WTC11 (cell line): Measurements from ENCODE around the gene RAB39A. TPM values are rescaled to one million over a fixed set of nuclear protein-coding genes. Genes with fewer than 3 reads are reported as not detected.
A peak's percentile ranks its signal among the peaks of the same experiment; 100 is the strongest.

ENCODE experiments used
- ATAC-seq: fragments of 200-7000 bp; cut with Tn5 transposase; 2 replicates; pipeline ENCODE4 v1.10.0; 2021; ENCODE audit warnings: mild to moderate bottlenecking, moderate library complexity
- CTCF ChIA-PET: fragments of 300-600 bp; sonication (Branson Sonifier 250); formaldehyde crosslinking; loops from one replicate; lab custom pipeline; 2021; ENCODE audit warnings: antibody characterized with exemption; lab: Charles Lee
- POLR2A ChIA-PET: fragments of 350-600 bp; sonication (Branson Sonifier 250); formaldehyde crosslinking; loops from one replicate; lab custom pipeline; 2021; ENCODE audit warnings: antibody characterized with exemption; lab: Charles Lee
- DNase-seq: peaks from one replicate; pipeline ENCODE4 v3.0.0; 2021; ENCODE audit warnings: low spot score
- H3K27ac Mint-ChIP-seq: 2 replicates; pipeline ENCODE4 v1.8.0; 2021; ENCODE audit warnings: mixed read lengths
- H3K27me3 Mint-ChIP-seq: 2 replicates; pipeline ENCODE4 v1.8.0; 2021; ENCODE audit warnings: low read depth, mild to moderate bottlenecking, moderate library complexity, mixed read lengths
- H3K36me3 Mint-ChIP-seq: 2 replicates; pipeline ENCODE4 v1.8.0; 2021; ENCODE audit warnings: mixed read lengths
- H3K4me1 Mint-ChIP-seq: 2 replicates; pipeline ENCODE4 v1.8.0; 2022; ENCODE audit warnings: mixed read lengths
- H3K4me3 Mint-ChIP-seq: 2 replicates; pipeline ENCODE4 v1.8.0; 2021; ENCODE audit warnings: mild to moderate bottlenecking, moderate library complexity, mixed read lengths
- H3K9me3 Mint-ChIP-seq: 2 replicates; pipeline ENCODE4 v1.8.0; 2021; ENCODE audit warnings: mixed read lengths
- ARID4B ChIP-seq: sonication (generic); formaldehyde crosslinking; IDR thresholded peaks from 2 replicates; pipeline ENCODE4 v1.8.0; 2023; ENCODE audit warnings: missing genetic modification reagents, mild to moderate bottlenecking, borderline replicate concordance
- ESRRA ChIP-seq: sonication (generic); formaldehyde crosslinking; IDR thresholded peaks from 2 replicates; pipeline ENCODE4 v1.8.1; 2022; ENCODE audit warnings: mild to moderate bottlenecking, missing genetic modification reagents, borderline replicate concordance
- JAZF1 ChIP-seq: fragments of 250-450 bp; sonication (Bioruptor Pico); IDR thresholded peaks from 2 replicates; pipeline ENCODE4 v1.9.0; 2021; ENCODE audit warnings: moderate library complexity, mild to moderate bottlenecking, inconsistent platforms
- NR3C1 ChIP-seq: sonication (generic); formaldehyde crosslinking; conservative IDR thresholded peaks from 2 replicates; pipeline ENCODE4 v1.8.1; 2023; ENCODE audit warnings: low read depth, mild to moderate bottlenecking, missing genetic modification reagents
- PRDM15 ChIP-seq: sonication (generic); formaldehyde crosslinking; IDR thresholded peaks from 2 replicates; pipeline ENCODE4 v1.8.0; 2022; ENCODE audit warnings: missing genetic modification reagents
- RELA ChIP-seq: sonication (generic); formaldehyde crosslinking; IDR thresholded peaks from 2 replicates; pipeline ENCODE4 v1.8.1; 2022; ENCODE audit warnings: missing genetic modification reagents, mild to moderate bottlenecking, borderline replicate concordance
- RORB ChIP-seq: fragments of 250-450 bp; sonication (Bioruptor Pico); IDR thresholded peaks from 2 replicates; pipeline ENCODE4 v1.9.0; 2021; ENCODE audit warnings: mild to moderate bottlenecking
- TP53 ChIP-seq: sonication (generic); formaldehyde crosslinking; IDR thresholded peaks from 2 replicates; pipeline ENCODE4 v1.8.1; 2023; ENCODE audit warnings: mild to moderate bottlenecking, missing genetic modification reagents
- USF1 ChIP-seq: sonication (generic); formaldehyde crosslinking; IDR thresholded peaks from 2 replicates; pipeline ENCODE4 v1.8.0; 2022; ENCODE audit warnings: mild to moderate bottlenecking, missing genetic modification reagents
- ZMAT4 ChIP-seq: fragments of 250-450 bp; sonication (Bioruptor Pico); IDR thresholded peaks from 2 replicates; pipeline ENCODE4 v1.9.0; 2021; ENCODE audit warnings: mild to moderate bottlenecking
- ZNF317 ChIP-seq: sonication (generic); formaldehyde crosslinking; IDR thresholded peaks from 2 replicates; pipeline ENCODE4 v1.8.1; 2023; ENCODE audit warnings: low read depth, mild to moderate bottlenecking, moderate library complexity, missing genetic modification reagents, borderline replicate concordance
- total RNA-seq: library from RNA; stranded (reverse); gene quantifications from 3 replicates; pipeline ENCODE4 v1.2.3, GENCODE V29; 2021
- TF ChIP-seq, protein P1 (sequence below): sonication (generic); formaldehyde crosslinking; IDR thresholded peaks from 2 replicates; pipeline ENCODE4 v1.8.0; 2023; ENCODE audit warnings: mild to moderate bottlenecking, missing genetic modification reagents
- TF ChIP-seq, protein P2 (sequence below): sonication (generic); formaldehyde crosslinking; IDR thresholded peaks from 2 replicates; pipeline ENCODE4 v1.8.1; 2023; ENCODE audit warnings: mild to moderate bottlenecking, missing genetic modification reagents
- TF ChIP-seq, protein P3 (sequence below): fragments of 250-450 bp; sonication (Bioruptor Pico); IDR thresholded peaks from 2 replicates; pipeline ENCODE4 v1.8.0; 2021; ENCODE audit warnings: mild to moderate bottlenecking

Gene RAB39A
- total RNA-seq, 1 experiment from 2014 or later = 12.1 TPM

DNA sequence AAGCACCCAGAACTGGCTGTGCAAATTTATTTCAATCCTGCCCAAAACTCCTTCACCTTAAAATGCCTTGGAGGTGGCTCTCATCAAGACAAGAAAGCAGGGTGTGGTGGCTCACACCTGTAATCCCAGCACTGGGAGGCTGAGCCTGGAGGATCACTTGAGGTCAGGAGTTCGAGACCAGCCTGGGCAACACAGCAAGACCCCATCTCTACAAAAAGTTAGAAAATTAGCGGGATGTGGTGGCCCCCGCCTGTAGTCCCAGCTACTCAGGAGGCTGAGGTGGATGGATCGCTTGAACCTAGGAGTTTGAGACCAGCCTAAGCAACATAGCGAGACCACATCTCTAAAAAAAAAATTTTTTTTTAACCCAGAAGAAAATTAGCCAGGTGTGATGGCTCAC is 689 bp upstream of the RAB39A start (continued):
- no peak for TF ChIP-seq ARID4B (CRISPR knock-in tag)
- no peak for TF ChIP-seq ESRRA (CRISPR knock-in tag)
- no peak for TF ChIP-seq JAZF1
- TF ChIP-seq, protein P1, sequence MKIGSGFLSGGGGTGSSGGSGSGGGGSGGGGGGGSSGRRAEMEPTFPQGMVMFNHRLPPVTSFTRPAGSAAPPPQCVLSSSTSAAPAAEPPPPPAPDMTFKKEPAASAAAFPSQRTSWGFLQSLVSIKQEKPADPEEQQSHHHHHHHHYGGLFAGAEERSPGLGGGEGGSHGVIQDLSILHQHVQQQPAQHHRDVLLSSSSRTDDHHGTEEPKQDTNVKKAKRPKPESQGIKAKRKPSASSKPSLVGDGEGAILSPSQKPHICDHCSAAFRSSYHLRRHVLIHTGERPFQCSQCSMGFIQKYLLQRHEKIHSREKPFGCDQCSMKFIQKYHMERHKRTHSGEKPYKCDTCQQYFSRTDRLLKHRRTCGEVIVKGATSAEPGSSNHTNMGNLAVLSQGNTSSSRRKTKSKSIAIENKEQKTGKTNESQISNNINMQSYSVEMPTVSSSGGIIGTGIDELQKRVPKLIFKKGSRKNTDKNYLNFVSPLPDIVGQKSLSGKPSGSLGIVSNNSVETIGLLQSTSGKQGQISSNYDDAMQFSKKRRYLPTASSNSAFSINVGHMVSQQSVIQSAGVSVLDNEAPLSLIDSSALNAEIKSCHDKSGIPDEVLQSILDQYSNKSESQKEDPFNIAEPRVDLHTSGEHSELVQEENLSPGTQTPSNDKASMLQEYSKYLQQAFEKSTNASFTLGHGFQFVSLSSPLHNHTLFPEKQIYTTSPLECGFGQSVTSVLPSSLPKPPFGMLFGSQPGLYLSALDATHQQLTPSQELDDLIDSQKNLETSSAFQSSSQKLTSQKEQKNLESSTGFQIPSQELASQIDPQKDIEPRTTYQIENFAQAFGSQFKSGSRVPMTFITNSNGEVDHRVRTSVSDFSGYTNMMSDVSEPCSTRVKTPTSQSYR (CRISPR knock-in tag) = no peak
- TF ChIP-seq RORB = no peak
- TF ChIP-seq, protein P2, sequence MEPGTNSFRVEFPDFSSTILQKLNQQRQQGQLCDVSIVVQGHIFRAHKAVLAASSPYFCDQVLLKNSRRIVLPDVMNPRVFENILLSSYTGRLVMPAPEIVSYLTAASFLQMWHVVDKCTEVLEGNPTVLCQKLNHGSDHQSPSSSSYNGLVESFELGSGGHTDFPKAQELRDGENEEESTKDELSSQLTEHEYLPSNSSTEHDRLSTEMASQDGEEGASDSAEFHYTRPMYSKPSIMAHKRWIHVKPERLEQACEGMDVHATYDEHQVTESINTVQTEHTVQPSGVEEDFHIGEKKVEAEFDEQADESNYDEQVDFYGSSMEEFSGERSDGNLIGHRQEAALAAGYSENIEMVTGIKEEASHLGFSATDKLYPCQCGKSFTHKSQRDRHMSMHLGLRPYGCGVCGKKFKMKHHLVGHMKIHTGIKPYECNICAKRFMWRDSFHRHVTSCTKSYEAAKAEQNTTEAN (CRISPR knock-in tag) = no peak
- no peak for TF ChIP-seq ZMAT4 (CRISPR knock-in tag)
- no peak for TF ChIP-seq ZNF317 (CRISPR knock-in tag)

DNA sequence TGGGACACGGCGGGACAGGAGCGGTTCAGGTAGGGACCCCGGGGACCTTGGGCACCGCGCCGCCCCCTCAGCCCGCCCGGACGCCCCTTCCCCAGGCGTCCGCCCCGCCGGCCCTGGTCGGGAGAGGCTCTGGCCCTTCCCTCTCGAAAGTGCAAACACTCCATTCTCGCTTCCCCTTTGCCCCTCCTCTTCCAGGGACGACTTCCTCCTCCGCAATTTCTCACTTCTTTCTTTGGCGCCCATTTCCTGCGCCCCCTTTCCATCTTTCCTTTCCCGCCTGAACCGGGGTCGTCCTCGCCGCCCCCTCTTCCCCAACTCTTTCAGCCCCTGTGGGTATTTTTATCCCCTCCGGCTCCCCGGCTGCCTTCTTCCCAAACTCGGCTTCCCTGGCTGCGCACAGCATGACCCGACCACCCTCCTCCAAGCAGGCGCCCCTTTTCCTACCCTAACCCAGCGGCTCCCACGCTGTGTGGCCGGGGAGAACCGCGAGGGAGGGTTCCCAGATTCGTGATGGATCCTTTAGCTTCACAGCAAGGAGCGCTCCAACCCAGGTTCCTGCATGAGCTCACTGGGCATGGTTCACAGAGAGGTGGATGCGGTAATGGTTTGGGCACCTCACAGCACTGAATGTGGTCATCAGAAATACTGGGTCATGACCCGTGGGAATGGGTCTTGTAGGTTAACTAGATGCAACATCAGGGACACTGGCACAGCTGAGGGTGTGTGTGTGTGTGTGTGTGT is 689 bp downstream of the RAB39A start:
- no peaks in the 10 kb centered on the region for H3K36me3 Mint-ChIP-seq
- peak; percentile 18 for DNase-seq
- no peaks in the 10 kb centered on the region for H3K9me3 Mint-ChIP-seq
- peaks cover 9% of the 10 kb centered on the region; the same call in 1 of the 2 replicates for H3K27me3 Mint-ChIP-seq
- H3K4me3 Mint-ChIP-seq = peak overlapping the region; percentile 98
- ChIA-PET CTCF (interaction anchor here (1.6 kb wide), 1 partner anchor 12 kb away, joined by 9 read pairs; no protein-coding TSS in a partner anchor), POLR2A (interaction anchor here (0.6 kb wide), 1 partner anchor 10 kb away, joined by 3 read pairs; no protein-coding TSS in a partner anchor)
- H3K4me1 Mint-ChIP-seq = peaks cover 13% of the 10 kb centered on the region
- ATAC-seq = peak; percentile 39
- peak overlapping the region; percentile 58 for H3K27ac Mint-ChIP-seq
- no peak for TF ChIP-seq ESRRA (CRISPR knock-in tag)
- TF ChIP-seq, protein P3, sequence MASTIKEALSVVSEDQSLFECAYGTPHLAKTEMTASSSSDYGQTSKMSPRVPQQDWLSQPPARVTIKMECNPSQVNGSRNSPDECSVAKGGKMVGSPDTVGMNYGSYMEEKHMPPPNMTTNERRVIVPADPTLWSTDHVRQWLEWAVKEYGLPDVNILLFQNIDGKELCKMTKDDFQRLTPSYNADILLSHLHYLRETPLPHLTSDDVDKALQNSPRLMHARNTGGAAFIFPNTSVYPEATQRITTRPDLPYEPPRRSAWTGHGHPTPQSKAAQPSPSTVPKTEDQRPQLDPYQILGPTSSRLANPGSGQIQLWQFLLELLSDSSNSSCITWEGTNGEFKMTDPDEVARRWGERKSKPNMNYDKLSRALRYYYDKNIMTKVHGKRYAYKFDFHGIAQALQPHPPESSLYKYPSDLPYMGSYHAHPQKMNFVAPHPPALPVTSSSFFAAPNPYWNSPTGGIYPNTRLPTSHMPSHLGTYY (CRISPR knock-in tag) = no peak
- peak; percentile 55; the same call in 1 of the 2 replicates for TF ChIP-seq RELA
- peak; percentile 71; the same call in 1 of the 2 replicates for TF ChIP-seq TP53 (CRISPR knock-in tag)
- TF ChIP-seq RORB = no peak
- TF ChIP-seq NR3C1 = peak; percentile 50; the same call in 1 of the 2 replicates
- 0 out of 2 replicates have a peak, but pooled peaks have one; percentile 3 for TF ChIP-seq USF1 (CRISPR knock-in tag)
- peak; percentile 64 for TF ChIP-seq PRDM15
